ENCODE results near the gene E2F3.

The E2F3 gene

GRCh38 chr6:20402342-20403069, 827 bp downstream of the E2F3 start:
- DNase-seq (ENCODE audit: low read depth in 2 of 2) = peak in 1 of 2 donors; percentile 21

- peak; percentile 87 to 96 for DNase-seq (ENCODE audit: low read depth in 2 of 2)
Observed at GRCh38 chr6:20403070-20403765, 1.5 kb downstream of the E2F3 start.

- DNase-seq (ENCODE audit: low read depth in 2 of 2) = peak; percentile 84 to 86
Observed at GRCh38 chr6:20403766-20404640, 2.3 kb downstream of the E2F3 start.

GRCh38 chr6:20404641-20405032, 3.0 kb downstream of the E2F3 start:
- DNase-seq (ENCODE audit: low read depth in 2 of 2) = peak; percentile 60 to 64

GRCh38 chr6:20408851-20409250, 7.2 kb downstream of the E2F3 start:
- DNase-seq (ENCODE audit: low read depth in 2 of 2) = no peak

GRCh38 chr6:20409427-20409971, 7.8 kb downstream of the E2F3 start:
- DNase-seq (ENCODE audit: low read depth in 2 of 2) = no peak

- DNase-seq (ENCODE audit: low read depth in 2 of 2) = no peak
Observed at GRCh38 chr6:20411544-20411943, 9.9 kb downstream of the E2F3 start.

- no peak for DNase-seq (ENCODE audit: low read depth in 2 of 2)
Observed at GRCh38 chr6:20411953-20412681, 10.4 kb downstream of the E2F3 start.

- no peak for DNase-seq (ENCODE audit: low read depth in 2 of 2)
Observed at GRCh38 chr6:20412682-20413073, 11.0 kb downstream of the E2F3 start.

- DNase-seq (ENCODE audit: low read depth in 2 of 2) = no peak
Observed at GRCh38 chr6:20413826-20414225, 12.1 kb downstream of the E2F3 start.

- DNase-seq (ENCODE audit: low read depth in 2 of 2) = no peak
Observed at GRCh38 chr6:20414711-20415110, 13.0 kb downstream of the E2F3 start.

GRCh38 chr6:20415304-20415703, 13.6 kb downstream of the E2F3 start:
- no peak for DNase-seq (ENCODE audit: low read depth in 2 of 2)

GRCh38 chr6:20415712-20416454, 14.2 kb downstream of the E2F3 start:
- DNase-seq (ENCODE audit: low read depth in 2 of 2) = no peak

GRCh38 chr6:20416567-20417345, 15.1 kb downstream of the E2F3 start:
- no peak for DNase-seq (ENCODE audit: low read depth in 2 of 2)

GRCh38 chr6:20417819-20418218, 16.1 kb downstream of the E2F3 start:
- no peak for DNase-seq (ENCODE audit: low read depth in 2 of 2)

- no peak for DNase-seq (ENCODE audit: low read depth in 2 of 2)
Observed at GRCh38 chr6:20426177-20427082, 24.8 kb downstream of the E2F3 start.

- DNase-seq (ENCODE audit: low read depth in 2 of 2) = no peak
Observed at GRCh38 chr6:20427856-20428255, 26.2 kb downstream of the E2F3 start.

- no peak for DNase-seq (ENCODE audit: low read depth in 2 of 2)
Observed at GRCh38 chr6:20432692-20433091, 31.0 kb downstream of the E2F3 start.

- no peak for DNase-seq (ENCODE audit: low read depth in 2 of 2)
Observed at GRCh38 chr6:20433321-20433720, 31.6 kb downstream of the E2F3 start.

All from stimulated activated CD8-positive, alpha-beta memory T cell treated with anti-CD3 and anti-CD28 coated beads, Interleukin-7, amount 100 ng/mL, for 4 hours (primary cell).